PC-9 (cell line): ENCODE measurements around the gene FAAH2.

Source experiments
- EZH2 ChIP-seq: fragments of 200-600 bp; sonication (generic); IDR thresholded peaks from 2 replicates; pipeline ENCODE4 v1.8.0; 2017; ENCODE audit warnings: antibody characterized with exemption, low read depth
- TF ChIP-seq, protein P1 (sequence below): fragments of 200-600 bp; sonication (generic); conservative IDR thresholded peaks from 2 replicates; pipeline ENCODE4 v1.6.1; 2017; ENCODE audit warnings: mixed run types, antibody characterized with exemption, mild to moderate bottlenecking, moderate library complexity

DNA sequence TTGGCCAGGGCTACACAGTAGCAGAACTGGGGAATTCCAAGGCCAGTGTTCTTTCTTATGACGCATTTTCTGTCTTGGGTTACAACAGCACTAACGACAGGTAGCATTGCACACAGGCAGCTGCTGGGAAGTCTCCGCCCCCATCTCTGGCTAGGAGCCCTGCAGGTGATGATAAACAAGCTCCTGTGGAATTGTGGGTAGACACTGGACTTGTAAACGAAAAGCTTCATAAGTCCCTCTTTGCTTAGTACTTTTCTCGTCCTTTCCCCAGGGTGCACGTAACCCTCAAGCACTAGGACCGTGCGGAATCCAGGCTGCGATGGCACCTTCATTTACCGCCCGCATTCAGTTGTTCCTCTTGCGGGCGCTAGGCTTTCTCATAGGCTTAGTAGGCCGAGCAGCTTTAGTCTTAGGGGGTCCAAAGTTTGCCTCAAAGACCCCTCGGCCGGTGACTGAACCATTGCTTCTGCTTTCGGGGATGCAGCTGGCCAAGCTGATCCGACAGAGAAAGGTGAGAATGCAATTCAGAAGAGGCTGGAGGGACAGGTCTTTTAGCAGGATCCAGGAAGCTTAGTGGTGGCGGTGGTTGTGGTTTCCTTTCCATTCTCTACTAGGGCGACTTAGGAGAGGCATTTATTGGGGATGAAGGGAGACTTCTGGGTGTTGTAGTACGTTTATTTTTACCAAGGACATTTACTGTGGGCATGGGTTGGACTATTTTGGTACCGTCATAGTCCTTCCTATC, at the start of gene FAAH2:
- TF ChIP-seq, protein P1, sequence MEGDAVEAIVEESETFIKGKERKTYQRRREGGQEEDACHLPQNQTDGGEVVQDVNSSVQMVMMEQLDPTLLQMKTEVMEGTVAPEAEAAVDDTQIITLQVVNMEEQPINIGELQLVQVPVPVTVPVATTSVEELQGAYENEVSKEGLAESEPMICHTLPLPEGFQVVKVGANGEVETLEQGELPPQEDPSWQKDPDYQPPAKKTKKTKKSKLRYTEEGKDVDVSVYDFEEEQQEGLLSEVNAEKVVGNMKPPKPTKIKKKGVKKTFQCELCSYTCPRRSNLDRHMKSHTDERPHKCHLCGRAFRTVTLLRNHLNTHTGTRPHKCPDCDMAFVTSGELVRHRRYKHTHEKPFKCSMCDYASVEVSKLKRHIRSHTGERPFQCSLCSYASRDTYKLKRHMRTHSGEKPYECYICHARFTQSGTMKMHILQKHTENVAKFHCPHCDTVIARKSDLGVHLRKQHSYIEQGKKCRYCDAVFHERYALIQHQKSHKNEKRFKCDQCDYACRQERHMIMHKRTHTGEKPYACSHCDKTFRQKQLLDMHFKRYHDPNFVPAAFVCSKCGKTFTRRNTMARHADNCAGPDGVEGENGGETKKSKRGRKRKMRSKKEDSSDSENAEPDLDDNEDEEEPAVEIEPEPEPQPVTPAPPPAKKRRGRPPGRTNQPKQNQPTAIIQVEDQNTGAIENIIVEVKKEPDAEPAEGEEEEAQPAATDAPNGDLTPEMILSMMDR: no peak; the same call in 1 of the 2 replicates
- no peak for TF ChIP-seq EZH2
